Activated CD4-positive, CD25-positive, alpha-beta regulatory T cell treated with anti-CD3 and anti-CD28 coated beads, Interleukin-2, amount 50 U/mL, for 24 hours (primary cell): ENCODE data around the gene JUND.

Source experiments
- ATAC-seq, 2 donors: fragments of 150-1000 bp; cut with Tn5 transposase; one replicate each; pipeline ENCODE4 v1.10.0; 2021; ENCODE audit warnings: mild to moderate bottlenecking in 1 of 2, moderate library complexity in 1 of 2

Gene JUND

DNA sequence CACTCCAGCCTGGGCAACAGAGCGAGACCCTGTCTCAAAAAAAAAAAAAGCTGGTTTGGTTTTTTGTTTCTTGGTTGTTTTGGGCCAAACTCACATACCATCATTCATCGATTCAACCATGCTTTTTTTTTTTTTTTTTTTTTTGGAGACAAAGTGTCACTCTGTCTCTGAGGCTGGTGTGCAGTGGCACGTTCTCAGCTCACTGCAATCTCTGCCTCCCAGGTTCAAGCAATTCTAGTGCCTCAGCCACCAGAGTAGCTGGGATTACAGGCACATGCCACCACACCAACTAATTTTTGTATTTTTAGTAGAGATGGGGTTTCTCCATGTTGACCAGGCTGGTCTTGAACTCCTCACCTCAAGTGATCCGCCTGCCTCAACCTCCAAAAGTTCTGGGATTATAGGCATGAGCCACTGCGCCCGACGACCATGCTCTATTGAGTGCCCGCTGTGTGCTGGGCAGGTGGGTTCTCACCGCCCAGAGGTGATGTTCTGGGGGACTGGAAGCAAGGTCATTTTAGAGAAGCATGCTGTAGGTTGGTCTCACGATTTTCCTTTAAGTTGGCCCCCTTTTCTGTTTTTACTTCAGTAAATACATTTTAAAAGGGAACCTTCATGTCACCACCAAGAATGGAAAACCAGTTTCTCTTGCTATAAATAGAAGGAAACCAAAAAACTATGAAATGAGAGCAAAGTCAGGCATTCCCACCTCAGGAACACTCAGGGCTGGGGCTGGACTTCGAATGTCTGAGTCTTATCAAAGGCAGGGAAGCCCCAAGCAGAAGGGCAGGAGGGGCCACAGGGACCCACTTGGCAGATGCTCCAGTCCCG, 8.3 kb upstream of the JUND start:
- ATAC-seq = no peak

DNA sequence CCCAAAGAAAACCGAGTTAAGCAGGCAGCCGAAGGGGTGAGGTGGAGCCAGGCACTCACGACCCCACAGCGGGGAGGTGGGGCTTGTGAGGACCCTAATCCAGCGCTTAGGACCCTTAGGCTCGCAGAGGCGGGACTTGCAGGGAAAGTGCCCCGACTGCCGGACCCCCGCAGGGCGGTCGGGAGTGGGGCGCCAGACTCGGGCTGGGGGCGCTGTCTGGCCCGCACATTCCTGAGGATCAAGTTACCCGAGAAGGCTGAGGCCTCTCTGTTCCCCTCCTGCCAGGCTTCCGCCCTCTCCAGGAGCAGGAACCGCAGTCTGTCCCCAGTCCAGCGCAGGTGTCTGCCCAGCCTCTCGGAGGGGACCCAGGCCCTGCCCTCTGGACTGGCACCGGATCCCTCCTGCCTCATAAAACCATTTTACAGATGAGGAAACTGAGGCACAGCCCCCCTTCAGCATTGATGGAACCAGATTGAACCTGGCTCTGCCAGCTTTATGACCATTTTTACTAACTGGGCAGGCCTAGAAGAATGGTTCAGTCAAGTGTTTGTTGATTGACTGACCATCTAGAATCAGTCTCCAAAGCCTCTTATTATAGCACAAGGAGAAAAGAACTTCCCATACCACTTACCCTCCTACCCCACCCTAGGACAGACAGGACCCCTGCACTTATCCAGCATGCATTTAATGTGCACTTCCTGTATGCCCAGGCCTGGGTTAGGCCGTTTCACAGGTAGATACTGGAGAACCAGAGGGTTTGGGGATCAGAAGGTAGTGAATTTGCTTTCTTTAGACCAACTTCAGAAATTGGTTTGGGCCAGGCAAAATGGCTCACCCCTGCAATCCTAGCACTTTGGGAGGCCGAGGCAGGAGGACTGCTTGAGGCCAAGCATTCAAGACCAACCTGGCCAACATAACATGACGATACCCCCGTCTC, 6.7 kb upstream of the JUND start:
- no peak for ATAC-seq

DNA sequence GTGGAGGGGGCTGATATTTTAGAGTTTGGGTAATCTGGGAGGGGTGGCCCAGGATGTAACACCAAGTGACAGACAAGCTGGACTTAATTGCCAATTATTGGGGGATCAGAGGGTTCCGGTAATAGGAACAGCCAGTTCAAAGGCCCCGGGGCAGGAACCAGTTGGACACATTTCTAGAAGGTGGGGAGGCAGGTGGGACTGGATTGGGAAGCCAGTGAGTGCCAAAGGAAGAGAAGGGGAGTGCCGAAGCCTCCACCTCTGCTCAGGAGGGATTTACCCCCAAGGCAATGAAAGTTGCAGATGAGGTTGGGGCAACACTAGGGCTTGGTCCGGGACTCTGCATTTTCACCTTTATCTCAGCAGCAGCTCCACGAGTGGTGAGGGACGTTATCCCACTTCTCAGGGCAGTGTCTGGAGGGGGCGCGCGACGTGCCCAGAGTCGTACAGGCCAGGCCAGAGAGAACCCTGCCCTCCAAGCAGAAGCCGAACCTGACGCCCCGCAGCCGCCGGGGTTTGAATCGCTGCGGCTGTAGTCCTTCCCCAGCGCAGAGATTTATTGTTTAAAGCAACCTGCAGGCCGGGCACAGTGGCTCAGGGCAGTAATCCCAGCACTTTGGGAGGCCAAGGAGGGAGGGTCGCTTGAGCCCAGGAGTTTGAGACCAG, 5.7 kb upstream of the JUND start:
- no peak for ATAC-seq

DNA sequence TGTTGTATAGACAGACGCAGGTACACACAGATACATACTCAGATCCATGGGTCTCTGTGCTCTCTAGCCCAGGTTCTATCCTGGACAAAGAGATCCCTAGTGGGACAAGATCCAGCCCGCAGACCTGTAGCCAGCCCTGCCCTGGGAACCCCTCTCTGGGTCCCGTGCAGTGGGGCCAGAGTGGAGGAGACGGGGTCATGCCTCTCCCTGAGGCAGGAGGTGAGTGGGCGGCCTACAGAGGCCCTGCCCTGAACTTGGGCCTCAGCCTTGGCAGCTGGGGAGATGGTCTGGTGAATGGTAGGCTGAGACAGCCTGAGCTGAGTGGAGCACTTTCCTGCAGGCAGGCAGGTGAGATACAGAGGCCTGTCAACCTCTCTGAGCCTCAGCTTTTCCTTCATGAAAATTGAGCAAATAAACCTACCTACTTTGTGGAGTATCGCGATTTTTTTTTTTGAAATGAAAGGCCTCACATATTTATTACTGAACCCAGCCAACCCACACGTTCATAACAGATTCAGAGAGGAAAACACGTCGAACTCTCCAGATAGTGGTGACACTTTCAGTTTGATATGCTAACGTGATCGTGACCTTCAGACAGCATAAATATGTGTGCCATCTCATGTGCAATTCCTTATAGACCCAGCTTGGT, 3.4 kb upstream of the JUND start:
- ATAC-seq = peak in 1 of 2 donors; percentile 4

DNA sequence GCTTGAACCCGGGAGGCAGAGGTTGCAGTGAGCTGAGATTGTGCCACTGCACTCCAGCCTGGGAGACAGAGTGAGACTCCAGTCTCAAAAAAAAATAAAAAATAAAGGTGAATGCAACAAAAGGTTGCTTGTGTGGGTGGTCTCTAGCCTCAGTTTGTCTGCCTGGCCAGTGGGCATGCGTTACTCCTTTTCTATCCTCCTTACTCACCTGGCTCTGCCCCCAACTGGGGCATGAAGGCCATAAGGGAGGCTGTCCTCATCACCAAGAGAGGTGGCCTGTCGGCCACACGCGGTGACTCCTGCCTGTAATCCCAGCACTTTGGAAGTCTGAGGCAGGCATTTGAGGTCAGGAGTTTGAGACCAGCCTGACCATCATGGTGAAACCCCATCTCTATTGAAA, 1.9 kb upstream of the JUND start:
- no peak for ATAC-seq

DNA sequence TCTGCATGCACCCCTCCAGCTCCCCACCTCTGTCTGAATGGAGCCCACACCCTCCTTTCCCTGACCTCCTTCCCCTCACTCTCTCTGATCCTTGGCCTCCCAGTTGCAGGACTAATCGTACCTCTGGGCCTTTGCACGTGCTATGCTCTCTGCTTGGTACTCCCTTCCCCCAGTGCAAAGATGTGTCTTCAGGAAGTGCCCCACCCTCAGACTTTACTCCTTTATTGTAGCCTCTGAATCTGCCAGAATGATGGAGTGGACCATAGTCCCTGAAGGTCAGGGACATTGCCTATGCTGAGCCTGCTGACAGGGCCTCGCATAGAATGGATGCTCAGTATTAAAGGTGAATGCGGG, 1.3 kb upstream of the JUND start:
- ATAC-seq = no peak

DNA sequence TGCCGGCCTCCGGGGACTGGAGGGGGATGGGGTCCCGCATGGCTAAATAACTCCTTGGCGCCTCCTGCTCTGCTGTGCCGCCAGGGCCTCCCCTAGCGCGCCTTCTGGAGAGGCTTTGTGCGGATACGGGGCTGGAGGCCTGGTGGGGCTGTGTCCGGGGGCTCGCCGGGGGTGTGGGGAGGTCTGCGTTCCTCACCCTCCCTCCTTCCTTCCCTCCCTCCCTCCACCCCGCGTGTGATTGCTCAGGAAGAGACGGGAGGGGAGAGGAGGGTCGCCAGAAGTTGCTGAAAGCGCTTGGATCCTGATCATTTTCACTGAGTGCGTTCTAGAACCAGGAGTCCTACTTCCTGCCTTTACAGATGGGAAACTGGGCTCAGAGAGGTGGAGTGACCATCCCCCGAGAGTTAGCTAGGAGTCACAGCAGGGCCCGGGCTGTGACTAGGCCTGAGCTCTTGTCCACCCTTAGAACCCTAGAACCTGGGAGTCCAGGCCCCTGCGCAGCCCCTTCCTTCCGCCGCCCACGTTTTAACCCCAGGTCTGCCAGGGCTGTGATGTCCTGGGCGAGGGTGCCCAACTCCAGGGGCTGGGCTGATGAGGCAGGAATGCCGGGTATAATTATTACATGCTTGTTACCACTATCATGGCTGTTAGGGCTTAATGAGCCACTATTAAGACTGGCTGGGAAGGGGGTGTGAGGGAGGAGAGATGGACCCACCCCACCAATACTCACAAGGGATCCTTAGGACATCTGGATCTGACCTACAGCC, 782 bp upstream of the JUND start:
- ATAC-seq = no peak

DNA sequence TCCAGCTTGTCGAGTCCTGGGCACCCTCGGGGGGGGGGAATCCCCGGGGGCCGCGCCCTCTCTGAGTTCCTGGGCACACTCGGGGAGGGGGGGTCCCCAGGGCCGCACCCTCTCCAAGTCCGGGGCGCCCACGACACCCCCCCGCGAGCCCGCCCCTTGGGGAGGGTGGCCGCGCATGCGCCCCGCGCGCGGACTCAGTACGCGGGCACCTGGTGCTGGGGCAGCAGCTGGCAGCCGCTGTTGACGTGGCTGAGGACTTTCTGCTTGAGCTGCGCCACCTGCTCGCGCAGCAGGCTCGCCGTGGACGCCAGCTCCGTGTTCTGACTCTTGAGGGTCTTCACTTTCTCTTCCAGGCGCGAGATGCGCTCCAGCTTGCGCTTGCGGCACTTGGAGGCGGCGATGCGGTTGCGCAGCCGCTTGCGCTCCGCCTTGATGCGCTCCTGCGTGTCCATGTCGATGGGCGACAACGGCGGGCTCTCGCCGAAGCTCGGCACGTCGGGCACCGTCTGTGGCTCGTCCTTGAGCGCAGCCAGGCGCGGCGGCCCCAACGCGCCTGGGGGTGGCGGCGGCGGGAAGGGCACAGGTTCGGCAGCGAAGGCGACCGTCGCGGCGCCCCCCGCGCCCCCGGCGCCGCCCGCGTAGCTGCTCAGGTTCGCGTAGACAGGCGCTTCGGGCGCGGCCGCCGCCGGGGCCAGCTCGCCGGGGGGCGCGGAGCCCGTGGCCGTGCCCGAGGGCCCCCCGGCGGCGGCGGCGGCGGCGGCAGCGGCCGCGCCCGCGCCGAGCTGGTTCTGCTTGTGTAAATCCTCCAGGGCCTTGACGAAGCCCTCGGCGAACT, 958 bp downstream of the JUND start:
- peak; percentile 14 to 17 for ATAC-seq

DNA sequence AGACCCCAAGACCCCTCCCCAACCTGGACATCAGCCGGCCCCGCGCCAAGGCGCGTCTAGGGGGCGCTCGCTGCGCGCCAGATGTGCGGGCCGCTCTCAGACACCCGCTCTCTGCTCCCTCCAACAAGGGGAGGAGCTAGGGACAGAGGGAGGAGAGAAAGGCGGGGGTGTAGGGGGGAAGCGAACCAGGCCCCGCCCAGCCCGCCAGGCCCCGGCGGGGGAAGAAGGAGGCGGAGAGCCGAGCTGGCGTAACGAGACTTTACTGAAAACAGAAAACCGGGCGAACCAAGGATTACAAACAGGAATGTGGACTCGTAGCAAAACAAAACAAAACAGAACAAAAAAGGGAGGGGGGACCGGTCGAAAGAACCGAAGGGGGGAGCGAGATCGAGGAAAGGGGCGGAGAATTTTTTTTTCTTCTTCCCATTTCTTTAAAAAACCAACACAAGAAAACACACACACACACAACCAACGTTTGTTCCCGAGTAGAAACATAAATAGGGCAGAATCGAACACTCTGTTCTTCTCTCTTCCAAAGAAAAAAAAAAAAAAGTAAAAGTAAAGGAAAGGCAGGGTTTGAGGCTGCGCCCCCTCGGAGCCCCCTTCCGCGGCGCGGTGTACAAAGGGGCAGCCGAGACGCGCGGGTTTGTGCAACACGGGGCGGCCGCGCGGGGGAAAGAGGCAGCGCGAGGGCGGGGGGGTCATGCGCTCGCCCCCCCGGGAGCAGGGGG, 1.7 kb downstream of the JUND start:
- ATAC-seq = peak; percentile 37 to 41

DNA sequence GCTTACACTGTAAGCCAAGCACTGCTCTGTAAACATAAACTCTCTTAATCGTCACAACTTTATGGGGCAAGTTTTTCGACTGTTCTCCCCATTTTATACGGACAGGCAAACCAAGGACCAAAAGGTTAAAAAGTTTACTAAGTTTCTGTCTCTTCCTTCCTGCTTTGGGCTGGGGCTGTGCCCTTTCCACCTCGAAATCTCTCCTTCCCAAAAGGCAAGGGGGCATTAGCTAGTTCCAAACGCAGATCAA, 2.2 kb downstream of the JUND start:
- ATAC-seq = no peak

DNA sequence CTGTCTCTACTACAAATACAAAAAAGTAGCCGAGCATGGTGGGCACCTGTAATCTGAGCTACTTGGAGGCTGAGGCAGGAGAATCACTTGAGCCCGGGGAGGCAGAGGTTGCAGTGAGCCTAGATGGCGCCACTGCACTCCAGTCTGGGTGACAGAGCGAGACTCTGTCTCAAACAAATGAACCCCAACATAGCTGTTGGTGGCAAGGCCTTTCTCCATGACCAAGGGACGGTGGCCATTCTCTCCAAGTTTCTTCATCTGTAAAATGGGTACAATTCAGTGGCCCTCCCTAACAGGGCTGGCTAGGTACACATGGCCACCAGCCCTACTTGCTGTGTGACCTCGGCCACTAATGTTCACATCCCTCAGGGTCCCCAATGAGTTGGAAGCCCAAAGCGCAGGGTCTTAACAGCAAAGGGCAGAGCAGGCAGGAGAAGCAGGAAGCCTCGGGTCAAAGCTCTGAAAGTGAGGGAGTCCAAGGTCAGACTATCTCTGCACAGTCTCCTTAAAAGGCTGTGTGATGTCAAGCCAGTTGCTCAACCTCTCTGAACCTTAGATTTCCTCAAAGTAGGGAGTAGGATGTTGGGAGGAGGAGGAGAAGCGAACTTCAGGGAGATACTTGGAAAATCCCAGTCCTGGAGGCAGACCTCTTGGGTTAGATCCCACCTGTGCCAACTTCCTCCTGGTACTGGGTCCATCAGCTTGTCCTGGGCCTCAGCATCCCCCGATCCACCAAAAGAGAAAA, 2.7 kb downstream of the JUND start:
- ATAC-seq = no peak

DNA sequence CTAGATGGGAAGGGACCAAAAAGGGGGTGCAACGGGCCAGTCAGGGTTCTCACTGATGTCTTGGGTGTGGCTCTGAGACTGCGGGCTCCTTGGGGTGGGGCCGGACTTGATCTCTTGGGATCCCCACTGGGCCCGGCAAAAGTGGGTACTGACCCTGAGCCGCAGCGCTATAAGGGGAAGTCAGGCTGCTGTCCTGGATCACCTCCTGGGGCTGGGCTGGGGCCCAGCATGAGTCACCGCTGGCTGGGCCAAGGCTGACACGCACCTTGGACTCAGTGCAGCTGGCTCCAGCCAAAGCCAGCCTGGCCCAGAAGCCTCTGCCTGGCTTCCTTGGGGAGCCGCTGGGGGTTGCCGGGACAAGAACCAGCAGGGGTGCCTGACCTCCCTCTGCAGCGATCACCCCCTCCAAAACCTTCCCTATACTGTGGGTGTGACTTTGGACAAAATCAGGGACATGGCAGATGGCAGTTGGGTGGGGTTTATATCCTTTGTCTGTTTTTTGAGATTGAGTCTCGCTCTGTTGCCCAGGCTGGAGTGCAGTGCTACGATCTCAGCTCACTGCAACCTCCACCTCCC, 6.6 kb downstream of the JUND start:
- no peak for ATAC-seq

DNA sequence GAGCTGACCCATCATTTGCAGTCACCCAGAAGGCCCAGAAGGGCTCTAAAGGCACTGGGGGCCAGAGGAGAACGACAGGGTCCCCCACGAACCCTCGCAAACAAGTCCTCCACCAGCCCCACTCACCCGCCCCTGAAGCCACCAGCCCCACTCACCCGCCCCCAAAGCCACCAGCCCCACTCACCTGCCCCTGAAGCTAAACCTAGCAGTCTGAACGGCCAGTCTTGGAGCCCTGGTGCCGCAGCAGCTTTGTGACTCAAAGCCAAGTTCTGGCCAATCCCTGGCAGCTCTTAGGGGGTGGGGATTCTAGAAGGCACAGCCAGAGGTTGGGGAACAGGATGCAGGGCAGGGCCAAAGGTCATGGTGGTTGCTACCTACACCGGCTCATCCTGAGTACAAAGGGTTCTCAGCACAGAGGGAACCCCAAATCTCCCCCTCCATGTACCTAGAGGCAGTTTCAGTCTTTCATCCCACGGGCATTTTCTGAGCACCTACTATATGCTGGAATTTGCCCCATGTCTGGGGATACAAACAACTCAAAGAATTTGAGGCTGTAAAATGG, 7.1 kb downstream of the JUND start, which contains the start of gene IQCN:
Gene IQCN (minus strand): TSS at position 234 of the 562 bp plus-strand sequence. CDS start 4,974 bp downstream, outside the sequence.
- peak in 1 of 2 donors; percentile 11 for ATAC-seq

DNA sequence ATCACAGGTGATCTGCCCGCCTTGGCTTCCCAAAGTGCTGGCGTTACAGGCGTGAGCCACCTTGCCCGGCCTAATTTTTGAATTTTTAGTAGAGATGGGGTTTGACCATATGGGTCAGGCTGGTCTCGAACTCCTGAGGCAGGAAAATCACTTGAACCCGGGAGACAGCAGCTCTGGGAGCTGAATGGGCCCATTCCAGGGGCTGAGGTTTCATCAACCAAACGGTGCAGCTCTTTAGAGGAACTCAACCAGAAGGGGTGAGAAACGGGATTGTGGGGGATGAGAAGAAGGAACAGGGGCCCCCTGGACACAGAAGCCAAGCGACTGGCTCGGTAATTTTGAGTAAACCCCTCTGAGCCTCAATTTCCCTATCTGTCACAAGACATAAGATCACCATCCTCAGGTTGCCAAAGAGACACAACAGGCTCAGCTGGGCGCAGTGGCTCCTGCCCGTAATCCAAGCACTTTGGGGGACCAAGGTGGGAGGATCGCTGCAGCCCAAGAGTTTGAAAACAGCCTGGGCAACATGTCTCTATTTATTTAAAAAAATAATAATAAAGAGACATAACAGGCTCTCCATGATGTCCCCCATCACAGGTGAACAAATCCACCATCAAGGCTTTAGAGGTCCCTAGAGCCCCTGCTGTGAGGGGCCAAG, 7.7 kb downstream of the JUND start:
- no peak for ATAC-seq

DNA sequence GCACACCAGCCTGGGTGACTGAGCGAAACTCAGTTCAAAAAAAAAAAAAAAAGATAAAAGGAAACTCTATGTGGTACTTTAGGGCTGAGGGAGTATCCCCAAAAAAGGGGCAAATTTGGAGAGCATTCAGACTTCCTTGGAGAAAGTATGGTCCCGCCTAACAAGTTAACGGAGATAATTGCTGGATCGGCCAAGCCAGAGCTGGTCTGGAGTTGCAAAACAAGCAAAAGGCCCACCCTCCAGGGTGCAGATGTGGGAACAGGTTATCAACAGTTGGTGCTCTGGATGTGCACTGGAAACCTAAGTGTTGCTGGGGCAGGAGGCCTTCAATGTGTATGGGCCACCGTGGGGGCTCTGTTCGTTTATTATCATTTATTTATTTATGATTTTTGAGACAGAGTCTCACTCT, 10.0 kb downstream of the JUND start:
- ATAC-seq = no peak

DNA sequence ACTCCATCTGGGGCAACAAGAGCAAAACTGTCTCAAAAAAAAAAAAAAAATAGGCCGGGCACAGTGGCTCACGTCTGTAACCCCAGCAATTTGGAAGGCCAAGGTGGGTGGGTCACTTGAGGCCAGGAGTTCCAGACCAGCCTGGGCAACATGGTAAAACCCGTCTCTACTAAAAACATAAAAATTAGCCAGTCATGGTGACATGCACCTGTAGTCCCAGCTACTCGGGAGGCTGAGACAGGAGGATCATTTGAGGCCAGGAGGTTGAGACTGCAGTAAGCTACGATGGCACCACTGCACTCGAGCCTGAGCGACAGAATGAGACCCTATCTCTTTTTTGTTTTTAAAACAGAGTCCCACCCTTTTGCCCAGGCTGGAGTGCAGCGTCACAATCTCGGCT, 11.1 kb downstream of the JUND start:
- no peak for ATAC-seq

DNA sequence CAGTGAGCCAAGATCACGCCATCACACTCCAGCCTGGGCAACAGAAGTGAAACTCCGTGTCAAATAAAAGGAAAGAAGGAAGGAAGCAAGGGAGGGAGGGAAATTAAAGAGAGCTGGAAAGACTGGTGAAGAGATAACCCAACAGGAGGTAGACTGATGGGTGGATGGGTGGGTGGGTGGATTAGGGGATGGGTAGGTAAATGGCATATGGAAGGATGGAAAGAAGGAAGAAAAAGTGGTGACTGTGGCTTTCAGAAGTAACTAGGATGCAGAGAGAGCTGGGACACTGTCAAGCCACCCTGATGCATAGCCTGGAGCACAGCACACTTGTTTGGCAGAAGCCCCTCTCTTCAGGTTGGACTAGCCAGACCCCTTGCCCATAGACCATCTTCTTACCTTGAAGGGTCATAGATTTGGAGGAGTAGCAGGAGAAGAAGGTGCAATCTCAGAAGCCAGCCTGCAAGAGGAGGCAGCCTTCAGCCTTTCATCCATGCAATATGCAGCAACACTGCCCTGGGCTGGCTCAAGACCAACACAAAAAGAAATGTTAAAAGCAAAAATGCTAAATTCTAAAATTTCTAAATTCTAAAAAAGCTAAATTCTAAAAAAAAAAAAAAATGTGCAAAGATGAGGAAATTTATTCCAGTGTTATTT, 12.2 kb downstream of the JUND start:
- no peak for ATAC-seq
